Measurements from ENCODE around the gene NUTM2D.
"Not testable (repeated sequence)": the region's sequence is repeated elsewhere in the genome, so short reads cannot be mapped to it uniquely, and the experiment has no call there.

DNA sequence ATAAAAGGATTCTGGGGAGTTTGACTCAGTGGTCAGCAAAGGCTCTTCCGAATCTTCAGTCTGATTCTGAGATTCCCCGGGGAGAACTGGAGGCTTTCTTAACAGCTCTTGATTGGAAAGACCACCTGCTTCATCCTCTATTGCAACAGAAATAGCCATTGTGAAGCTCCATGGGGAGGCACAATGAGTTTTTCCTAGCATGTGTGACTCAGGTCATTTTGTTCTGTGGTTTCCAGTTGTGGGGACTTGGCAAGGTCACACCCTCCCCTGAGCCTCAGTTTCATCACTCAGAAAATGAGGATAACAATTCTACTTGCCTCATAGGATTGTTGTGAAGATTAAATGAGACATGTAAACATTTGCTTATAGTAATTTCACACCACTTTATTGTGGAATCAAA, 38.7 kb downstream of the NUTM2D start:
- TF ChIP-seq CTCF (IDR thresholded peaks at IDR 0.05; ENCODE audit: extremely low read depth in 1 of 2, insufficient read depth in 1 of 2, low read depth in 1 of 2, low read length in 2 of 2); EZH2 (IDR thresholded peaks at IDR 0.05; ENCODE audit: borderline replicate concordance, low read depth, low read length, severe bottlenecking): not testable (repeated sequence)

All from endothelial cell of umbilical vein (primary cell).